Measurements from ENCODE around the gene EEF1AKMT2. TPM values are rescaled to one million over a fixed set of nuclear protein-coding genes. Genes with fewer than 3 reads are reported as not detected.

EEF1AKMT2 gene
- total RNA-seq, 2 donors from 2014 or later: 22.2 to 25.9 TPM

DNA sequence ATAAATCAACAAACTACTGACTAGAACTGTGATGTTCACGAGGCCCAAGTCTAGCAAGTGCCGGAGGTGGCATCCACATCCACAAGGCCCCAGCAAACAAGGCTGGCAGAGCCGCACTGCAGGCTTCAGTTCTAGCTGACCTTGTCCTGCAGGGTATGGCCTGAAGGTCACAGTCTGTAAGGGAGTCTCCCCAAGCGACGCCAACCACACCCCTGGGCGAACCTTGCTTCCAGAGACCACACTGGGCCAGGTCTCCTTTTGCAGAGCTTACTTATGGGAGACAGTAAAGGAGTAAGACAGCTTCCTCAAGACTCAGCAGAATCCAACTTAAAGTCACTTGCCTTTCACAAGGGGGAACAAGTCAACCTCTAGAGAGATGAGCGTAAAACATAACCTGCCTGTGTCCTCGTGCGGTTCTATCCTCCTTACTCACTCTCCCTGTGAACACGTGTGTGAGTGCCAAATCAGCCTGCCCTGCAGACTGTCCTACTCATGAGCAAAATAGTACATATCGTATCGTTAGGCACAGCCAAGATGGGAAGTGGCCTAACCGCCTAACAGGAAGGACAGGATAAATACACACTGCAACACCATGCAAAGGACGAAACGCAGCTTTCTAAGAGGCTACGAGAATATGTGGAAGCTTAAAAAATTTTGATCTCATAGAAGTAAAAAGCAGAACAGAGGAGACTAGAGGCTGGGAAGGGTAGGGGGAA lies 70.2 kb downstream of the EEF1AKMT2 start:
- Mint-ChIP-seq H3K4me1 (peaks cover 42% of the 10 kb centered on the region), H3K27ac (no peak overlapping the region), H3K27me3 (ENCODE audit: insufficient read depth) (no peaks in the 10 kb centered on the region), H3K4me3 (no peak overlapping the region), H3K36me3 (ENCODE audit: low read depth) (peaks cover 7% of the 10 kb centered on the region), H3K9me3 (no peaks in the 10 kb centered on the region)
- Histone ChIP-seq H3K36me3 (ENCODE audit: control insufficient read depth, insufficient read depth, low read length) (peaks cover 5% of the 10 kb centered on the region), H3K27ac (ENCODE audit: low read depth, low read length) (no peak overlapping the region), H3K4me1 (ENCODE audit: control insufficient read depth, insufficient read depth, low read length) (peaks cover 21% of the 10 kb centered on the region), H3K4me3 (ENCODE audit: low read length) (no peak overlapping the region), H3K9me3 (ENCODE audit: control insufficient read depth, low read length) (no peaks in the 10 kb centered on the region), H3K27me3 (ENCODE audit: control insufficient read depth, insufficient read depth, low read length, poor library complexity, severe bottlenecking) (no peaks in the 10 kb centered on the region), H3K9ac (ENCODE audit: extremely low read depth, low read length, poor library complexity, severe bottlenecking) (no peak overlapping the region)
- DNase-seq: no peak
- 93 to 98% methylated on average over 14 to 16 of the region's 16 CpGs for WGBS, 2 experiments (ENCODE audit: insufficient coverage in 1 of 2, insufficient read length in 1 of 2)
- TF ChIP-seq, protein P1, sequence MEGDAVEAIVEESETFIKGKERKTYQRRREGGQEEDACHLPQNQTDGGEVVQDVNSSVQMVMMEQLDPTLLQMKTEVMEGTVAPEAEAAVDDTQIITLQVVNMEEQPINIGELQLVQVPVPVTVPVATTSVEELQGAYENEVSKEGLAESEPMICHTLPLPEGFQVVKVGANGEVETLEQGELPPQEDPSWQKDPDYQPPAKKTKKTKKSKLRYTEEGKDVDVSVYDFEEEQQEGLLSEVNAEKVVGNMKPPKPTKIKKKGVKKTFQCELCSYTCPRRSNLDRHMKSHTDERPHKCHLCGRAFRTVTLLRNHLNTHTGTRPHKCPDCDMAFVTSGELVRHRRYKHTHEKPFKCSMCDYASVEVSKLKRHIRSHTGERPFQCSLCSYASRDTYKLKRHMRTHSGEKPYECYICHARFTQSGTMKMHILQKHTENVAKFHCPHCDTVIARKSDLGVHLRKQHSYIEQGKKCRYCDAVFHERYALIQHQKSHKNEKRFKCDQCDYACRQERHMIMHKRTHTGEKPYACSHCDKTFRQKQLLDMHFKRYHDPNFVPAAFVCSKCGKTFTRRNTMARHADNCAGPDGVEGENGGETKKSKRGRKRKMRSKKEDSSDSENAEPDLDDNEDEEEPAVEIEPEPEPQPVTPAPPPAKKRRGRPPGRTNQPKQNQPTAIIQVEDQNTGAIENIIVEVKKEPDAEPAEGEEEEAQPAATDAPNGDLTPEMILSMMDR (conservative IDR thresholded peaks at IDR 0.05): no peak

DNA sequence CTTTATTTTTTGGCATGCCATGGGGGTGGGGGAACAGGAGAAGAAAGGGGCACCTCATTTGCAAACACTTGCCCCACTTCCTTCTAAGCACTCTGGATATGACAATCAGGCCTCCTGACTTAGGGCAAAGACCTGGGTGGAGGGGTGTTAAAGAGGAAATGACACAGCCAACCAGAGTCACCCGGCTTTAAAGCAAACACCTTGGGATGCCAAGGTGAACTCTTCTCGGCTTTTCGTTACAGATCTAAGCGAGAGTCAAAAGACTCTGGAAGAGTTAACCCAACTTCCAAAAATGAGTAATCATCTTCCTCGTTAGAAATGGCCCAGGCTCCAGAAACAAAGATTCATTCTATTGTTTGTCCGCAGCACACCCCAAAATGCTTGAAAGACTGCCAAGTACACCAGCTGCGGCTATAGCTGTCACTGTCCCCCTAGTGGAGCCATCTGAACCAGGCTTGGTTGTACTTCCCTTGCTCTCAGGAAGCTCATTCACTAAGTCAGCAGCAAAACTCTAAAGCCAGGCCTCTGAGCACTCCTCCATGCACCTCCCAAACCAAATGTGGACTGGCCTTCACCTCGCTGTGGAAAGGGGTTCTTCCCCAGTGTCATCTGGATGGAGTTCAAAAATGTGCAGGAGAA lies 72.4 kb downstream of the EEF1AKMT2 start:
- Histone ChIP-seq H3K4me3 (ENCODE audit: low read length) (no peak overlapping the region), H3K27ac (ENCODE audit: low read depth, low read length) (no peak overlapping the region), H3K36me3 (ENCODE audit: control insufficient read depth, insufficient read depth, low read length) (peaks cover 5% of the 10 kb centered on the region), H3K4me1 (ENCODE audit: control insufficient read depth, insufficient read depth, low read length) (peaks cover 21% of the 10 kb centered on the region), H3K9me3 (ENCODE audit: control insufficient read depth, low read length) (no peaks in the 10 kb centered on the region), H3K9ac (ENCODE audit: extremely low read depth, low read length, poor library complexity, severe bottlenecking) (no peak overlapping the region), H3K27me3 (ENCODE audit: control insufficient read depth, insufficient read depth, low read length, poor library complexity, severe bottlenecking) (no peaks in the 10 kb centered on the region)
- Mint-ChIP-seq H3K27ac (no peak overlapping the region), H3K9me3 (no peaks in the 10 kb centered on the region), H3K36me3 (ENCODE audit: low read depth) (peaks cover 5% of the 10 kb centered on the region), H3K4me3 (no peak overlapping the region), H3K4me1 (peaks cover 43% of the 10 kb centered on the region), H3K27me3 (ENCODE audit: insufficient read depth) (no peaks in the 10 kb centered on the region)
- DNase-seq: peak; percentile 79
- 92 to 98% methylated on average over 8 of the region's 8 CpGs for WGBS, 2 experiments (ENCODE audit: insufficient coverage in 1 of 2, insufficient read length in 1 of 2)
- TF ChIP-seq, protein P1 (conservative IDR thresholded peaks at IDR 0.05): peak; percentile 74

DNA sequence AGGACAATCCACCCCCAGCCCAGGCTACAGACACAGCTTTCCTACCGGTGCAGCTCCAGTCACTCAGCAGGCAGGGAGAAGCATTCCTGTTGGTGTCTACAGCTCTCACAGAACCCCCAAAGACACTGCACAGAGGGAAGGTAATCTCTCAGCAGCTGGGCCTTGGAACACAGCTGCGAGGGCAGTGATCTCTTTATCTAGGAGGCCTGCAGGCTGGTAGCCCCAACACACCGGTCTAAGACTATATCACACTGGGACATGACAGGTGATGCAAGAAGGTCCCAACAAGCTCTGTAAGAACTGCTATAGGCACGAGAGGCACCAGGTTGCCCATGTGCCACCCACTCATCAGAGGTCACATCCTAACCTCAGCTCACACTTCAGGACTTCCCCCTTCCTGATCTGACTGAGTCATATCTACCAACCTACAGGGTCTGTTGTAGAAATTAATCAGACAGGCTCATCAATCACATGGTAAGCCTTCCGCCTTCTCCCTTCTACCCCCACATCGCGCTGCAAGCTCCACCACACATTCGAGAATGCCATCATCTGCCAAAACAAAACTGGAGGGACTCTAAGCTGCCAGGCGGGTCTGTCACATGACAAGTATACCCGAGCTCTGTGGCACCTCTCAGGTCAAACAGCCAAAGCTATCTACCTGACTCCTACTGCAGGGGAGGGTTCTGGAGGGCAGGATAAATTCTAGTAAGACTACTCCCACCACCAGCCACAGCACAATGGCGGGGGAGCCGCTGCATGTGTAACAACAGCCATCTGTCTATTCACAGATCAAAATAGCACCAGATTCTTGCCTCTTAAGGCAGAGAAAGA lies 73.6 kb downstream of the EEF1AKMT2 start:
- Mint-ChIP-seq H3K4me3 (no peak overlapping the region), H3K27ac (peak overlapping the region; percentile 19), H3K4me1 (peaks cover 36% of the 10 kb centered on the region), H3K27me3 (ENCODE audit: insufficient read depth) (no peaks in the 10 kb centered on the region), H3K36me3 (ENCODE audit: low read depth) (peaks cover 6% of the 10 kb centered on the region), H3K9me3 (no peaks in the 10 kb centered on the region)
- no peak overlapping the region for H3K4me3 ChIP-seq (ENCODE audit: low read length)
- WGBS, 2 experiments (ENCODE audit: insufficient coverage in 1 of 2, insufficient read length in 1 of 2): 88 to 91% methylated on average over 8 to 12 of the region's 12 CpGs
- DNase-seq: no peak
- H3K27me3 ChIP-seq (ENCODE audit: control insufficient read depth, insufficient read depth, low read length, poor library complexity, severe bottlenecking): no peaks in the 10 kb centered on the region
- TF ChIP-seq, protein P1 (conservative IDR thresholded peaks at IDR 0.05): no peak
- peak overlapping the region; percentile 53 for H3K27ac ChIP-seq (ENCODE audit: low read depth, low read length)
- H3K9ac ChIP-seq (ENCODE audit: extremely low read depth, low read length, poor library complexity, severe bottlenecking): no peak overlapping the region
- H3K9me3 ChIP-seq (ENCODE audit: control insufficient read depth, low read length): no peaks in the 10 kb centered on the region
- H3K36me3 ChIP-seq (ENCODE audit: control insufficient read depth, insufficient read depth, low read length): peaks cover 5% of the 10 kb centered on the region
- H3K4me1 ChIP-seq (ENCODE audit: control insufficient read depth, insufficient read depth, low read length): peaks cover 11% of the 10 kb centered on the region
